HepG2 (cell line): Measurements from ENCODE around the gene CENPP.

Experiments
- CBX2 ChIP-seq, 2 experiments: fragments of 200-600 bp in 1 of 2; sonication (generic); formaldehyde crosslinking in 1 of 2; IDR thresholded peaks; 2 replicates each; pipeline versions ENCODE4 v1.7.0 to v1.8.1; 2018 to 2022; ENCODE audit warnings: low read depth in 2 of 2, low read length in 1 of 2, mild to moderate bottlenecking in 1 of 2, missing genetic modification reagents in 1 of 2
- CTCF ChIP-seq: sonication (generic); formaldehyde crosslinking; IDR thresholded peaks from 2 replicates; pipeline ENCODE4 v1.5.0; 2020; ENCODE audit warnings: mild to moderate bottlenecking, missing genetic modification reagents, moderate library complexity
- DBP ChIP-seq: sonication (generic); formaldehyde crosslinking; IDR thresholded peaks from 2 replicates; pipeline ENCODE4 v1.4.0; 2020; ENCODE audit warnings: missing genetic modification reagents; ENCODE audit errors: not compliant biosample characterization
- ELF4 ChIP-seq: sonication (generic); formaldehyde crosslinking; IDR thresholded peaks from 2 replicates; pipeline ENCODE4 v1.5.0; 2020; ENCODE audit warnings: missing genetic modification reagents, mild to moderate bottlenecking, moderate library complexity, borderline replicate concordance
- FOXP1 ChIP-seq, 2 experiments: fragments of 450-650 bp in 1 of 2; IDR thresholded peaks; 2 replicates each; pipeline ENCODE4 v1.6.1; 2017 to 2018; ENCODE audit warnings: antibody characterized with exemption in 1 of 2
- JUND ChIP-seq: sonication (generic); formaldehyde crosslinking; IDR thresholded peaks from 2 replicates; pipeline ENCODE4 v1.8.0; 2022; ENCODE audit warnings: mild to moderate bottlenecking, missing genetic modification reagents
- MEIS1 ChIP-seq: sonication (generic); formaldehyde crosslinking; IDR thresholded peaks from 2 replicates; pipeline ENCODE4 v1.9.0; 2021; ENCODE audit warnings: mild to moderate bottlenecking, missing genetic modification reagents, moderate library complexity, borderline replicate concordance
- MTA3 ChIP-seq: sonication (generic); formaldehyde crosslinking; IDR thresholded peaks from 2 replicates; pipeline ENCODE4 v1.4.0; 2020; ENCODE audit warnings: missing genetic modification reagents
- NBN ChIP-seq: fragments of 450-650 bp; conservative IDR thresholded peaks from 2 replicates; pipeline ENCODE4 v1.6.1; 2017
- NR2F1 ChIP-seq, 2 experiments: fragments of 450-650 bp in 1 of 2; formaldehyde crosslinking in 1 of 2; IDR thresholded peaks; 2 replicates each; pipeline versions ENCODE4 v1.5.0 to v1.6.1; 2016 to 2020; ENCODE audit warnings: mild to moderate bottlenecking in 1 of 2, missing compliant biosample characterization in 1 of 2, missing genetic modification reagents in 1 of 2, moderate library complexity in 1 of 2
- TCF7 ChIP-seq: sonication (generic); IDR thresholded peaks from 2 replicates; pipeline ENCODE4 v1.6.1; 2016; ENCODE audit warnings: antibody characterized with exemption, low read depth
- THAP9 ChIP-seq: sonication (generic); formaldehyde crosslinking; IDR thresholded peaks from 2 replicates; pipeline ENCODE4; 2020; ENCODE audit warnings: missing genetic modification reagents, mild to moderate bottlenecking, borderline replicate concordance
- ZFX ChIP-seq: sonication (generic); formaldehyde crosslinking; IDR thresholded peaks from 2 replicates; pipeline ENCODE4 v1.4.0; 2020; ENCODE audit warnings: mild to moderate bottlenecking, low read depth, missing genetic modification reagents, moderate library complexity
- ZKSCAN1 ChIP-seq: fragments of 150-350 bp; IDR thresholded peaks from 2 replicates; pipeline ENCODE4 v1.6.1; 2014; ENCODE audit warnings: low read length

GRCh38 chr9:92652461-92652860 lies 326.7 kb downstream of the CENPP start:
- TF ChIP-seq CBX2 (IDR thresholded peaks at IDR 0.05; ENCODE audit: low read depth, low read length) (no peak), CBX2 (CRISPR knock-in tag; IDR thresholded peaks at IDR 0.05; ENCODE audit: low read depth) (no peak), TCF7 (no peak), DBP (CRISPR knock-in tag) (no peak), JUND (CRISPR knock-in tag) (no peak), ELF4 (CRISPR knock-in tag) (no peak), ZFX (no peak), THAP9 (CRISPR knock-in tag) (no peak), ZKSCAN1 (no peak), CTCF (no peak), FOXP1 (IDR thresholded peaks at IDR 0.05) (no peak), FOXP1 (CRISPR knock-in tag; IDR thresholded peaks at IDR 0.05) (no peak), MEIS1 (CRISPR knock-in tag) (no peak), NBN (no peak), MTA3 (CRISPR knock-in tag) (no peak), NR2F1 (CRISPR knock-in tag; IDR thresholded peaks at IDR 0.05) (no peak)
